ENCODE measurements around the gene ACOT13.

The ACOT13 gene

DNA sequence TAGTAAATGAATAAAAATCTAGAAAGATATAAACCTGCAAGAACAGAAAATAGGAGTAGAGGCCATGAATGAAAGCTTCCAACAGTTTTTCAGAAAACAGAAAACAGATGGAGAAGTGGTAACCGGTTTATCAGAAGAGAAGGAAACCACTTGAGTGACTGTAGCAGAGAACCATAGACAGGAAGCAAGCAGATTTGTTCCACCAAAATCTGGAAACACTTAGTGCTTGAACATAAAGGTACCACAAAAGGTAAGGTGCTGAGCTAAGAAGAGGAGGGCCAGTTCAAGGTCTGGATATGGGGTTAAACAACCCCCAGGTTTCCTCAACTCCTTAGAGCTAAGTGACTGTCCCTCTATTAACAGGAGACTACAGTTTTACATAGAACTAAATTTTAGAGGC is 11.7 kb upstream of the ACOT13 start (continued):
- TF ChIP-seq ZNF473 (tag by site-specific recombination; IDR thresholded peaks at IDR 0.05) = no peak
- TF ChIP-seq ZNF354C (tag by site-specific recombination; IDR thresholded peaks at IDR 0.05; ENCODE audit: borderline replicate concordance, low read depth) = no peak
- TF ChIP-seq KLF9 (tag by site-specific recombination; IDR thresholded peaks at IDR 0.05; ENCODE audit: low read depth) = no peak
- TF ChIP-seq ZNF248 (tag by site-specific recombination; IDR thresholded peaks at IDR 0.05) = no peak
- TF ChIP-seq ZBTB44 (tag by site-specific recombination; IDR thresholded peaks at IDR 0.05) = no peak
- no peak for TF ChIP-seq ZNF174 (tag by site-specific recombination; IDR thresholded peaks at IDR 0.05)
- no peak for TF ChIP-seq KLF16 (tag by site-specific recombination; IDR thresholded peaks at IDR 0.05)
- no peak for TF ChIP-seq FEZF1 (tag by site-specific recombination; IDR thresholded peaks at IDR 0.05)
- TF ChIP-seq GLI4 (tag by site-specific recombination; IDR thresholded peaks at IDR 0.05) = no peak

DNA sequence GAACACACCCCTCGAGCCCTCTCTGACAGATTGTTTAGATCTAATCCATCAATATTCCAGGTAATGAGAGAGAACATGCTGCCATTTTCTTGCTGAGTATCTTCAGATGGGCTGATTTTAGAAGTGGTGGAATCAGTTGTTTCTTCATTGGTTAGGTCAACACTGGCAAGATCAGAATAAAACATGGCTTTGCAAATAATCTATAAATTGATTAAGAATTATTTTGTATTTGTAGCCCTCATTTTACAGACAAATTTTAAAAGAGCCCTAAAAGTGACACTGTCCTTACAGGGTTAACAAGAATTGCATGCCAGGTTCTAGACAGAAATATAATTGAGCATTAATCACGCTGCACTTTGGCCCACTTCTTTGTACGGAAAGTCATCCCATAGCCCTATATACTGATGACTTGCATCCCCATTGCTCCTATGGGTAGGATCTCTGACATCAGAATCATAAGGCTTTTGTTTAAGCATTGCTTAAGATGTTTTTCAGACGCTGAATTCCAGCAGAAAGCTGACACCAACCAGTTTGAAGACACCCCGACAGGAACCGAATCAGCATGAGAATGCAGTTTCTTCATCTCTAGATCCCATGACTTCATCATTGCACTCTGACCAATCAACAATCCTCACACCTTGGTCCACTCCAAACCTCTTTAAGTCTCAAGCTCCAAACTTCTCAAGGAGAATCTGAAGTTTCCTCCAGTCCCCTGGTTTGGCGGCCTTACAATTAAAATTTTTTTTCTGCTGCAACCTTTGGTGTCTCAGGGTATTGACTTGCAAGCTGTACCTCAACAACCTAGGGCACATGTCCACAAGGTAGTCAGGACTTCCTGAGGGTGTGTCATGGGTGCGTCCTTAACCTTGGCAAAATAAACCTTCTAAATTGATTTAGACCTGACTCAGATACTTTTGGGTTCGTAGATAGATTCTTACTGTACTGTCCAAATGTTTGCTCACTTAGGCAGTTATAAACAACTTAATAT is 8.0 kb upstream of the ACOT13 start:
- no peak overlapping the region for H3K27ac ChIP-seq (ENCODE audit: extremely low read depth, low read depth, low read length)
- TF ChIP-seq KLF10 (tag by site-specific recombination; IDR thresholded peaks at IDR 0.05) (peak; percentile 35; the same call in 1 of the 2 replicates), ZSCAN23 (tag by site-specific recombination; IDR thresholded peaks at IDR 0.05) (no peak)
- ChIA-PET CTCF (interaction anchor here (0.6 to 0.7 kb wide), 3 partner anchors 78 to 620 kb away, joined by 3 to 4 read pairs (median 3); no protein-coding TSS in a partner anchor), POLR2A (no interaction called here)
- H3K36me3 ChIP-seq (ENCODE audit: control insufficient read depth in 2 of 2, insufficient read depth in 1 of 2, low read length in 2 of 2) = peaks cover 27 to 41% of the 10 kb centered on the region in 2 experiments
- no peak overlapping the region for H3K4me3 ChIP-seq (ENCODE audit: low read depth, low read length)
- H3K4me1 ChIP-seq (ENCODE audit: control insufficient read depth, insufficient read depth, low read length) = no peaks in the 10 kb centered on the region
- no peaks in the 10 kb centered on the region for H3K9me3 ChIP-seq (ENCODE audit: control insufficient read depth, insufficient read depth, low read depth, low read length)

DNA sequence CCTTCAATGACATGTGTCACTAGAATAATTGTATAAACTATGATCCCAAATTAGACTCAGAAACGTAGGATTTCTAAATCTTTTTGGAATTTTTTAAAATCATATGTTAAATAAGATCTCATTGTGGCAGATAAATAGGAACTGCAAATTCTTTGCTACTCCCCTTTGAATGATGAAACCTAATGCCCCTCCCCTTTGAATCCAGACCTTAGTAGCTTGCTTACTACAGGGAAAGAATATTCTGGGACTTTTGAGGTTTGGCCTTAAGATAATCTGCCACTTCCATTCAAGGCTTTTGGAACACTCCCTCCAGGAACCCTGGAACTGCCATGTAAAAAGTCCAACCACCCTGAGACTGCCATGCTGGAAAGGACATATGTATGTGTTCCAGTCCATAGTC is 7.3 kb upstream of the ACOT13 start:
- CTCF ChIA-PET = interaction anchor here (0.6 kb wide), 1 partner anchor 619 kb away, joined by 4 read pairs; no protein-coding TSS in a partner anchor
- no peaks in the 10 kb centered on the region for H3K4me1 ChIP-seq (ENCODE audit: control insufficient read depth, insufficient read depth, low read length)
- no peak overlapping the region for H3K27ac ChIP-seq (ENCODE audit: extremely low read depth, low read depth, low read length)
- no peaks in the 10 kb centered on the region for H3K9me3 ChIP-seq (ENCODE audit: control insufficient read depth, insufficient read depth, low read depth, low read length)
- no peak for TF ChIP-seq ZNF701 (tag by site-specific recombination; IDR thresholded peaks at IDR 0.05)
- TF ChIP-seq YY2 (tag by site-specific recombination; IDR thresholded peaks at IDR 0.05) = no peak
- TF ChIP-seq PRDM4 (tag by site-specific recombination; IDR thresholded peaks at IDR 0.05) = no peak
- TF ChIP-seq ZNF785 (tag by site-specific recombination; IDR thresholded peaks at IDR 0.05) = no peak
- TF ChIP-seq ZSCAN16 (tag by site-specific recombination; IDR thresholded peaks at IDR 0.05) = no peak
- TF ChIP-seq, protein P1, sequence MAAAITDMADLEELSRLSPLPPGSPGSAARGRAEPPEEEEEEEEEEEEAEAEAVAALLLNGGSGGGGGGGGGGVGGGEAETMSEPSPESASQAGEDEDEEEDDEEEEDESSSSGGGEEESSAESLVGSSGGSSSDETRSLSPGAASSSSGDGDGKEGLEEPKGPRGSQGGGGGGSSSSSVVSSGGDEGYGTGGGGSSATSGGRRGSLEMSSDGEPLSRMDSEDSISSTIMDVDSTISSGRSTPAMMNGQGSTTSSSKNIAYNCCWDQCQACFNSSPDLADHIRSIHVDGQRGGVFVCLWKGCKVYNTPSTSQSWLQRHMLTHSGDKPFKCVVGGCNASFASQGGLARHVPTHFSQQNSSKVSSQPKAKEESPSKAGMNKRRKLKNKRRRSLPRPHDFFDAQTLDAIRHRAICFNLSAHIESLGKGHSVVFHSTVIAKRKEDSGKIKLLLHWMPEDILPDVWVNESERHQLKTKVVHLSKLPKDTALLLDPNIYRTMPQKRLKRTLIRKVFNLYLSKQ (tag by site-specific recombination; IDR thresholded peaks at IDR 0.05; ENCODE audit: borderline replicate concordance) = no peak
- peaks cover 20 to 44% of the 10 kb centered on the region in 2 experiments for H3K36me3 ChIP-seq (ENCODE audit: control insufficient read depth in 2 of 2, insufficient read depth in 1 of 2, low read length in 2 of 2)
- H3K4me3 ChIP-seq (ENCODE audit: low read depth, low read length) = no peak overlapping the region
- POLR2A ChIA-PET = no interaction called here

Data from HEK293 (cell line).